Natural killer cell (primary cell): ENCODE data around the gene PPP1R27. TPM values are rescaled to one million over a fixed set of nuclear protein-coding genes. Genes with fewer than 3 reads are reported as not detected.

Experiments used
- ATAC-seq, 3 donors: fragments of 150-1000 bp in 2 of 3; fragments of 200-7000 bp in 1 of 3; cut with Tn5 transposase; 1 replicate in 1 of 3; 2 replicates in 2 of 3; pipeline ENCODE4 v1.10.0; 2021; ENCODE audit warnings: mild to moderate bottlenecking in 2 of 3, moderate library complexity in 2 of 3
- DNase-seq, 2 donors: peaks; one replicate each; pipeline versions ENCODE4 v3.0.0 to v3.0.0-alpha.2; 2013 to 2021; ENCODE audit warnings: mixed read lengths in 1 of 2
- H3K27ac ChIP-seq: one replicate; pipeline ENCODE4 v1.5.1; 2013; ENCODE audit warnings: mild to moderate bottlenecking, low read length
- H3K27me3 ChIP-seq: one replicate; pipeline ENCODE4 v1.6.1; 2013; ENCODE audit warnings: low read length; ENCODE audit not compliant: control insufficient read depth, insufficient read depth
- H3K36me3 ChIP-seq: one replicate; pipeline ENCODE4 v1.6.1; 2013; ENCODE audit warnings: low read length; ENCODE audit not compliant: control insufficient read depth, insufficient read depth
- H3K4me1 ChIP-seq: one replicate; pipeline ENCODE4 v1.6.1; 2013; ENCODE audit warnings: low read length; ENCODE audit not compliant: control insufficient read depth, insufficient read depth
- H3K4me3 ChIP-seq: one replicate; pipeline ENCODE4 v1.5.1; 2013; ENCODE audit warnings: low read length
- H3K9me3 ChIP-seq: one replicate; pipeline ENCODE4 v1.6.1; 2013; ENCODE audit warnings: low read length; ENCODE audit not compliant: control insufficient read depth, insufficient read depth
- H3K27ac Mint-ChIP-seq, 2 donors: one replicate each; pipeline ENCODE4 v1.8.0; 2022; ENCODE audit warnings: mild to moderate bottlenecking in 2 of 2, mixed read lengths in 2 of 2, moderate library complexity in 1 of 2
- H3K27me3 Mint-ChIP-seq, 2 donors: one replicate each; pipeline ENCODE4 v1.8.0; 2022; ENCODE audit warnings: low read depth in 2 of 2, mixed read lengths in 2 of 2
- H3K36me3 Mint-ChIP-seq: one replicate; pipeline ENCODE4 v1.8.0; 2022; ENCODE audit warnings: mixed read lengths
- H3K4me1 Mint-ChIP-seq, 2 donors: one replicate each; pipeline ENCODE4 v1.8.0; 2022; ENCODE audit warnings: mixed read lengths in 2 of 2
- H3K4me3 Mint-ChIP-seq: one replicate; pipeline ENCODE4 v1.8.0; 2022; ENCODE audit warnings: mild to moderate bottlenecking, moderate library complexity, mixed read lengths
- H3K9me3 Mint-ChIP-seq, 2 donors: one replicate each; pipeline ENCODE4 v1.8.0; 2022; ENCODE audit warnings: mixed read lengths in 2 of 2
- CTCF ChIP-seq: fragments of 200-600 bp; IDR thresholded peaks from one replicate; pipeline ENCODE4 v1.8.0; 2022; ENCODE audit warnings: antibody characterized with exemption
- WGBS: methylation state at CpG from one replicate; pipeline ENCODE4 v1.1.7; 2013; ENCODE audit warnings: missing lambda C conversion rate; ENCODE audit not compliant: insufficient coverage; 5-methylcytosine and 5-hydroxymethylcytosine counted together
- intact Hi-C: fragments of 100-400 bp; cut with micrococcal nuclease; formaldehyde crosslinking; loops from one replicate; pipeline ENCODE4 v1.14.2; 2022
- total RNA-seq, 4 donors: library from RNA; stranded (reverse); fragments of 120-200 nt in 1 of 4; gene quantifications; one replicate each; pipeline versions ENCODE4 v1.2.3 to v1.2.4, GENCODE V29; 2013 to 2022

The PPP1R27 gene
- total RNA-seq, 3 donors from 2014 or later (not counting 1 experiment from before 2014, with no cell fraction given): not detected

GRCh38 chr17:81865733-81866439 lies 31.0 kb upstream of the PPP1R27 start:
- Histone ChIP-seq H3K27ac (no peak overlapping the region), H3K27me3 (no peaks in the 10 kb centered on the region), H3K4me3 (no peak overlapping the region), H3K9me3 (no peaks in the 10 kb centered on the region), H3K36me3 (peaks cover 28% of the 10 kb centered on the region), H3K4me1 (peaks cover 50% of the 10 kb centered on the region)
- Mint-ChIP-seq H3K27me3 (no peaks in the 10 kb centered on the region), H3K36me3 (no peaks in the 10 kb centered on the region), H3K4me3 (peak overlapping the region; percentile 21), H3K27ac (peak overlapping the region; percentile 75 to 87), H3K4me1 (peaks cover 24 to 51% of the 10 kb centered on the region in 2 donors), H3K9me3 (no peaks in the 10 kb centered on the region)
- 89% methylated on average over 18 of the region's 18 CpGs for WGBS
- intact Hi-C loops: no loop called here
- TF ChIP-seq CTCF: no peak
- DNase-seq (no peak), ATAC-seq (no peak)

GRCh38 chr17:81865358-81865732 lies 30.5 kb upstream of the PPP1R27 start:
- TF ChIP-seq CTCF: no peak
- Mint-ChIP-seq H3K27me3 (peaks cover 0 to 3% of the 10 kb centered on the region in 2 donors), H3K27ac (peak overlapping the region; percentile 75 to 87), H3K4me1 (peaks cover 23 to 55% of the 10 kb centered on the region in 2 donors), H3K36me3 (no peaks in the 10 kb centered on the region), H3K9me3 (no peaks in the 10 kb centered on the region), H3K4me3 (peak overlapping the region; percentile 21)
- intact Hi-C loops: no loop called here
- Histone ChIP-seq H3K4me3 (no peak overlapping the region), H3K36me3 (peaks cover 28% of the 10 kb centered on the region), H3K27ac (no peak overlapping the region), H3K9me3 (no peaks in the 10 kb centered on the region), H3K27me3 (no peaks in the 10 kb centered on the region), H3K4me1 (peaks cover 49% of the 10 kb centered on the region)
- WGBS: 95% methylated on average over 8 of the region's 8 CpGs
- ATAC-seq (no peak), DNase-seq (no peak)

GRCh38 chr17:81863833-81864768 lies 29.3 kb upstream of the PPP1R27 start:
- DNase-seq: no peak
- H3K27ac ChIP-seq: no peak overlapping the region
- Mint-ChIP-seq H3K4me3 (peak overlapping the region; percentile 72), H3K9me3 (no peaks in the 10 kb centered on the region), H3K36me3 (no peaks in the 10 kb centered on the region), H3K27ac (peak overlapping the region; percentile 85 to 86), H3K4me1 (peaks cover 23 to 50% of the 10 kb centered on the region in 2 donors), H3K27me3 (peaks cover 0 to 3% of the 10 kb centered on the region in 2 donors)
- peaks cover 45% of the 10 kb centered on the region for H3K4me1 ChIP-seq
- no peak overlapping the region for H3K4me3 ChIP-seq
- WGBS: 91% methylated on average over 9 of the region's 9 CpGs
- no peaks in the 10 kb centered on the region for H3K27me3 ChIP-seq
- no peak for ATAC-seq
- peaks cover 19% of the 10 kb centered on the region for H3K36me3 ChIP-seq
- intact Hi-C loops: no loop called here
- TF ChIP-seq CTCF: no peak
- no peaks in the 10 kb centered on the region for H3K9me3 ChIP-seq
